ENCODE results near the gene POP7.

DNA sequence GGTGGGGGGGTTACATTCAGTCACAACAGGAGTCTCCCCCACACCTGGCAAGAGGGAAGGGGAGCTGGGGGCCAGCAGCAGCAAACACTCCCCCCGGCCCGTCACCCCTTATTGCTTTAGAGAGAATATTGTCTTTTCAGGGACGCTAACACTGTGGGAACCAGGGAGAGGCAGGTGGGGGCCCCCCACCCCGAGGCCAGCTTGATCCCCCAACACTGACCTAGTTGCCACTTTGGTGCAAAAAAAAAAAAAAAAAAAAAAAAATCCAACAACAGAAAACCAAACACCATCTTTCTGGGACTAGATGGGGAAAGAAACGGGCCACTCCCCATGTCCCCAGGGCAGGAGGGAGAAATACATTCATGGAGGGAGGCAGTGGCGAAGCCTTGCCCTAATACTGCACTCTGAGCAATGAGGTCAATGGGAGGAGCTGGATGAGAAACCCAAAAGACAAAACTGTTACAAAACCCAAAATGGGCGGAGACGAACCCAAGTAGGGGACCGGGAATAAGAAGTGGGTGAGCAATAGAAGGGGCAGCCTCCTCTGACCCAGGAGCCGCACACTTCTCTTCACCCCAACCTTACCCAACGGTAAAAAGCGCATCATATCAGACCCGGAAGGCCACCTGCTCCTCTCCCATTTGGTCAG is 25.9 kb upstream of the POP7 start:
- TF ChIP-seq, protein P1, sequence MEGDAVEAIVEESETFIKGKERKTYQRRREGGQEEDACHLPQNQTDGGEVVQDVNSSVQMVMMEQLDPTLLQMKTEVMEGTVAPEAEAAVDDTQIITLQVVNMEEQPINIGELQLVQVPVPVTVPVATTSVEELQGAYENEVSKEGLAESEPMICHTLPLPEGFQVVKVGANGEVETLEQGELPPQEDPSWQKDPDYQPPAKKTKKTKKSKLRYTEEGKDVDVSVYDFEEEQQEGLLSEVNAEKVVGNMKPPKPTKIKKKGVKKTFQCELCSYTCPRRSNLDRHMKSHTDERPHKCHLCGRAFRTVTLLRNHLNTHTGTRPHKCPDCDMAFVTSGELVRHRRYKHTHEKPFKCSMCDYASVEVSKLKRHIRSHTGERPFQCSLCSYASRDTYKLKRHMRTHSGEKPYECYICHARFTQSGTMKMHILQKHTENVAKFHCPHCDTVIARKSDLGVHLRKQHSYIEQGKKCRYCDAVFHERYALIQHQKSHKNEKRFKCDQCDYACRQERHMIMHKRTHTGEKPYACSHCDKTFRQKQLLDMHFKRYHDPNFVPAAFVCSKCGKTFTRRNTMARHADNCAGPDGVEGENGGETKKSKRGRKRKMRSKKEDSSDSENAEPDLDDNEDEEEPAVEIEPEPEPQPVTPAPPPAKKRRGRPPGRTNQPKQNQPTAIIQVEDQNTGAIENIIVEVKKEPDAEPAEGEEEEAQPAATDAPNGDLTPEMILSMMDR (IDR thresholded peaks at IDR 0.05): no peak
- TF ChIP-seq POLR2A (IDR thresholded peaks at IDR 0.05): no peak
